Measurements from ENCODE around the gene CHRM5.

Gene CHRM5

DNA sequence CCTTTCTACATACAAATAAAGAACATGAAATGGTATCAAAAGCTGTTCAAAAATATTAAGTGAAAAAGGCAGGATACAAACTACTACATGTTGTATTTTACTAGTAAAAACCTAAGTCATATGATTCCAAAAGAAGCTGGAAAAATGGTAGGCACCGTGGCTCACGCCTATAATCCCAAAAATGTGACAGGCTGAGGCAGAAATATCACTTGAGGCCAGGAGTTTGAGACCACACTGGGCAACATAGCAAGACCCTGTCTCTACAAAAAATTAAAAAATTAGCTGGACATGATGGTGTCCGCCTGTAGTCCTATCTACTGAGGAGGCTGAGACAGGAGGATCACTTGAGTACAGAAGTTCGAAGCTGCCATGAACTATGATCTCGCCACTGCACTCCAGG is 131.6 kb downstream of the CHRM5 start:
- TF ChIP-seq, protein P1, sequence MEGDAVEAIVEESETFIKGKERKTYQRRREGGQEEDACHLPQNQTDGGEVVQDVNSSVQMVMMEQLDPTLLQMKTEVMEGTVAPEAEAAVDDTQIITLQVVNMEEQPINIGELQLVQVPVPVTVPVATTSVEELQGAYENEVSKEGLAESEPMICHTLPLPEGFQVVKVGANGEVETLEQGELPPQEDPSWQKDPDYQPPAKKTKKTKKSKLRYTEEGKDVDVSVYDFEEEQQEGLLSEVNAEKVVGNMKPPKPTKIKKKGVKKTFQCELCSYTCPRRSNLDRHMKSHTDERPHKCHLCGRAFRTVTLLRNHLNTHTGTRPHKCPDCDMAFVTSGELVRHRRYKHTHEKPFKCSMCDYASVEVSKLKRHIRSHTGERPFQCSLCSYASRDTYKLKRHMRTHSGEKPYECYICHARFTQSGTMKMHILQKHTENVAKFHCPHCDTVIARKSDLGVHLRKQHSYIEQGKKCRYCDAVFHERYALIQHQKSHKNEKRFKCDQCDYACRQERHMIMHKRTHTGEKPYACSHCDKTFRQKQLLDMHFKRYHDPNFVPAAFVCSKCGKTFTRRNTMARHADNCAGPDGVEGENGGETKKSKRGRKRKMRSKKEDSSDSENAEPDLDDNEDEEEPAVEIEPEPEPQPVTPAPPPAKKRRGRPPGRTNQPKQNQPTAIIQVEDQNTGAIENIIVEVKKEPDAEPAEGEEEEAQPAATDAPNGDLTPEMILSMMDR (IDR thresholded peaks at IDR 0.05; ENCODE audit: low read depth, low read length), result no peak
- DNase-seq (ENCODE audit: extremely low read depth, low read depth), result no peak

DNA sequence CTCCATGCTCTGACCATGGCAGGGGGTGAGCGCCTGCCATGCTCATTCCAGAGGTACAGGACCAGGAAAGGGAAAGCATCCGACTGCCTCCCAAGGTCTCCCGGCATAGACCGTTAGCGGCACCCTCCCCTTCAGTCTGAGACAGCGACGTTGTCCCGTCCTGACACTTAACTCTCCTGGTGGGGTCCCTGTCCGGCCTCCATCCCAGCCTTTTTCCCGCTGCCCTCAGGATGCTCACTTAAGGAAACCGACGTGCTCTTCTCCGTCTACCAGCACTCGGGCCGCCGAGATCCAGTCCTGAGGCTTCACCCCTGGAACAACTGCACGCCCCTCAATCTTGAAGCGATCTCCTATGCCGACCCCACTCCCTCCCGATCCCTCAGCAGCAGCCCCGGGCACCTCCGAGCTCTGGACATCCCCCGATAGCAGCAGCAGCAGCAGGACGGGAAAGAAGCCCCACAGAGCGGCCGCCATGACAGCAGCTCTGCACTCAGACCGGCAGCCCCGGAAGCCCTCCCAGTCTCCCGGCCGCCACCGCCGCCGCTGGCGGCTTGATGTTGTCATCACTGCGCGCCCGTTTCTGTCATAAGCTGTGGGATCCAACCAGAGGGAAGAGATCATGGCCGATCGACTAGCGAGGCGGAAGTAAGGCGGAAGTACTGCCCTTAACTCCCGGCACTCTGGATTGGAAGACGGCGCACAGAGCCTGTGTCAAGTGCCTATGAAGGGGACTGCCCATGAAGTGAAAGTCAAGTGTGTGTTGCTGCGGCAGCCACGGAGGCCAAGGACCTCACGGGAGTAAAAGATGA is 133.3 kb downstream of the CHRM5 start, which contains the start of the genes EMC7 and PGBD4:
Gene EMC7, minus strand, starts transcription at position 497 of the 809 bp plus-strand sequence. Its CDS starts 23 bp downstream, at position 474.
Gene PGBD4, plus strand, starts transcription at position 718 of the 809 bp plus-strand sequence. CDS start 449 bp downstream, outside the sequence.
- DNase-seq (ENCODE audit: extremely low read depth, low read depth), result peak; percentile 99
- TF ChIP-seq, protein P1 (IDR thresholded peaks at IDR 0.05; ENCODE audit: low read depth, low read length), result no peak

DNA sequence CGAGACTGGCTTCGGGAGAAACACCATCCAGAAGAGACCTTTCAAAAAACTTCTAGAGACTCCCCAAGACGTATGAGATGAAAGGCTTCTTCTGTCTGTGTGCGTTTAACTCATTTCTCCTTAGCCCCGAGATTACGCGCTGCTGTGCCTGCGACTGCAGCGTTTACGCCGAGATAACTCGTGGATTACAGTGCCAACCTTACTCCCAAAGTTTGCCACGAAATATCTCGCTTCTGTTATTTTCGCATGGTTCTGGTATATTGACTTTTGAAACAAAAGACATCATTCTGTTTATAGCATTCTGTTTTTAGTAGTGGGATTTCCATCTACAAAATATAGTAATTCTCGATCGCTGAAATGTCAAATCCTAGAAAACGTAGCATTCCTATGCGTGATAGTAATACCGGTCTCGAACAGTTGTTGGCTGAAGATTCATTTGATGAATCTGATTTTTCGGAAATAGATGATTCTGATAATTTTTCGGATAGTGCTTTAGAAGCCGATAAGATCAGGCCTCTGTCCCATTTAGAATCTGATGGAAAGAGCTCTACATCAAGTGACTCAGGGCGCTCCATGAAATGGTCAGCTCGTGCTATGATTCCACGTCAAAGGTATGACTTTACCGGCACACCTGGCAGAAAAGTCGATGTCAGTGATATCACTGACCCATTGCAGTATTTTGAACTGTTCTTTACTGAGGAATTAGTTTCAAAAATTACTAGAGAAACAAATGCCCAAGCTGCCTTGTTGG is 134.1 kb downstream of the CHRM5 start:
- no peak for DNase-seq (ENCODE audit: extremely low read depth, low read depth)
- TF ChIP-seq, protein P1 (IDR thresholded peaks at IDR 0.05; ENCODE audit: low read depth, low read length), result no peak

DNA sequence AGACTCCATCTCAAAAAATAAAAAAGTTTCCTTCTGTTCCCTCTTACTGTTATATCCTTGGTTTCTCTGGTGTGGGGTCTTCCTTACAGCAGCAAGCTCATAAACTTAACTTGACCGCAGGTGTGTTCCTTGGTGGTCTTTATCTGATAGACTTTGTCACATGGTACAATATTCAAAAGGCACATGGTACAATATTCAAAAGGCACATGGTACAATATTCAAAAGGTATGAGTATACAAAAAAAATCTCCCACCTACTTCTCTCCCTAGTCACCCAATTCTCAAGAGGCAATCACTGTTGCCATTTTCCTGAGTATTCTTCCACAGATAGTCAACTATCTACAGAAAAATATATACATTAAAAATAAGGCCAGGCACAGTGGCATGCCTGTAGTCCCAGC is 138.1 kb downstream of the CHRM5 start:
- TF ChIP-seq, protein P1 (IDR thresholded peaks at IDR 0.05; ENCODE audit: low read depth, low read length), result no peak

DNA sequence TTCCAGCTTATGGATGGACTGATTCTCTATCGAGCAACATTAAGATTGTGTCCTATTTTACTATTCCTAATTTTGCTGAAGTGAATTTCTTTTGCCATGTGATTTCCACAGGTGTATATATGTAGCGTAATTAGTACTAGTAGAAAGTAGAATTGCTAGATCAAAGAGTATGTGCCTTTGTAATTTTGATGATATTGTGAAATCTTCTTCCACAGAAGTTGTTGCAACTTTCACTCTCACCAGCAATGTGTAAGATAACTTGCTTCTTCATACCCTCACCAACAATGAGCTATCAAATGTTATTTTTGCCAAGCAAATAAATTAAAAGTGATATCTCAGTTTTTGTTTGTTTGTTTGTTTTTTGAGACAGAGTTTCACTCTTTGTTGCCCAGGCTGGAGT is 139.0 kb downstream of the CHRM5 start:
- DNase-seq (ENCODE audit: extremely low read depth, low read depth), result no peak
- TF ChIP-seq, protein P1 (IDR thresholded peaks at IDR 0.05; ENCODE audit: low read depth, low read length), result no peak

More for the DNA sequence above, 138.1 kb downstream of the CHRM5 start:
- DNase-seq (ENCODE audit: extremely low read depth, low read depth), result no peak

DNA sequence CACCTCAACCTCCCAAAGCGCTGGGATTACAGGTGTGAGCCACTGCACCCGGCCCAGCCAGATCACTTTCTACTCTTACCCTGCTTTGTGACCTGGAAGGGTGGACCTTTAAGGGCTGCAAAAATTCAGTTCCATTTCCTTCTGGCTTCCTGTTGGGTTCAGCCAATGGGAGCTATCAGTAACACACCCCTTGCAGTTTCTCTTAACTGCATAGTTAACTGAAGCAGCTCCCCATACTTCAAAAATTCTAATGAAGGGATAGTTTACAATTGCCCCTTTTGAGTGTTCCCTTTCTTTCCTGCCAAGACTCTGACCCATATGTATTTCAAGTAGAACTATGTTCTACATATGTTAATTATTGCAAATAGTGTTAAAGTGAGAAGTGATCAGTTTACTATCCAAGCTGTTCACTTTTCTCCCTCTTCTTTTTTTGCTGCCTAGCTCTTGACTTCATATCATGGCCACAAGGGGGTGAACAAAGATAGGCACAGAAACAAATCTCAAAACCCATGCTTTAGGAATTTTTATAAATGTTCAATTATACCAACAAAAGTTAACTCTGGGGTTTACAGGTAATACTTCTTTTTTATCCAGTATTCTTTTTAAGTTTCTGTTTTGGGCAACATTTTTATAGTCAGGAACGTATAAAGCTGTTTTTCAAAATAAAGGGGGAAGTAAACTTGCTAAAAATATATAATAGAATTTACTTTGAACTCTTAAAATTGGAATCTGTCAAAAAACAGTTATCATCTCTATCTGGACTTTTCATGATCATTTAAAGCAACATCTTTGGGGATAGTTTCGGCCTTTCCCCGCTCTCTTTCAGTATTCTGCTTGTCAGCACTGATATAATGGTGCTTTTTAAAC is 141.7 kb downstream of the CHRM5 start:
- TF ChIP-seq, protein P1 (IDR thresholded peaks at IDR 0.05; ENCODE audit: low read depth, low read length), result peak; percentile 71
- DNase-seq (ENCODE audit: extremely low read depth, low read depth), result no peak

Measured in AG09319 (cell line).